ENCODE results near the gene HSPA1B. TPM values are rescaled to one million over a fixed set of nuclear protein-coding genes. Genes with fewer than 3 reads are reported as not detected.
"Not testable (repeated sequence)": the region's sequence is repeated elsewhere in the genome, so short reads cannot be mapped to it uniquely, and the experiment has no call there.

The HSPA1B gene
- polyA plus RNA-seq, 5 donors = 63.8 to 137 (median 79.9) TPM

DNA sequence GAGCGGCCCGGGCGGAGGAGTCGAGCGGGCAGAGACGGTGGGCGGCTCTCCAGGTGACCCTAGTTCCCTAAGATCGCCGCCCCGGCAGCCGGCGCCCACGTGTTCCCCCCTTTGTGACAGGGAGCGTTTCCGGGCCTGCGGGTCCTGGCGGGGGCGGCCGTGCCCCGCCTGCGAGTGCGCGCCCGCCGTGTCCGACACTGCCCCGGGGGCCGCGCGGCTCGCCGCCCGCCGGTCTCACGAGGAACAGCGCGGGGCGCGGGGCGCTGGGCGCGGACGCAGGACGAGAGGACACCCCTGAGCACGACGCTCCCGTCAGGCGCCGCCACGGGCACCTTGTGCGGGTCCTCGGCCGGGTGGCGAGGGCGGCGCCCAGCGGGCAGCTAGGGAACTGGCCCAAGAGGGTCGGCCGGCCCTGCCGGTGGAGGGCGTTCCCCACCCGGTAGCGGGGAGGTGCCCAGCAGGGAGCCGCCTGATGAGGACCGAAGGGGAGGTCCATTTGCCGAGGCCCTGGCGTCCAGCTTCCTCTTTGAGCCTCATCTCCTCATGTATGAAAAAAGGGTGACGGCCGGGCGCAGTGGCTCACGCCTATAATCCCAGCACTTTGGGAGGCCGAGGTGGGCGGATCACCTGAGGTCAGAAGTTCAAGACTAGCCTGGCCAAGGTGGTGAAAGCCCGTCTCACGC lies 31.8 kb upstream of the HSPA1B start, which contains the start of gene VARS1:
VARS1 (minus strand) TSS at position 137 of the 683 bp plus-strand sequence. CDS start 535 bp downstream, outside the sequence.
- peak; percentile 88 to 89 for DNase-seq

DNA sequence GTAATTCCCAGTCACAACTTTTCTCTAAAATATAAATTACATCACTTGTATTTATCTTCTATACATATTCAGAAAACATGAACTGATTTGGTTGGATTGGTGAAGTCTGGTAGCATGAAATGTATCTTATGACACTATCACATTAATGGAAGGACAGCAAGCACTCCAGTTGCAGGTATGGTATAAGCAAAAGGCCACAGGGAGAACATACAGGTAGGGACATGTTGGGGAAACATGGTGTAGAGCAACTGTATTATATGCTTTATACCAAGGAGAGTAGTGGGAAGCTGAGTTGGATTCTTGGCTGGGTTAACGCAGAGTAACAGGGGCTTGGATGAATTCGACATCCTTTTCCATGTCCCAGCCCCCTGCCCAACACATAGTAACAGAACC lies 30.5 kb upstream of the HSPA1B start:
- DNase-seq = no peak

DNA sequence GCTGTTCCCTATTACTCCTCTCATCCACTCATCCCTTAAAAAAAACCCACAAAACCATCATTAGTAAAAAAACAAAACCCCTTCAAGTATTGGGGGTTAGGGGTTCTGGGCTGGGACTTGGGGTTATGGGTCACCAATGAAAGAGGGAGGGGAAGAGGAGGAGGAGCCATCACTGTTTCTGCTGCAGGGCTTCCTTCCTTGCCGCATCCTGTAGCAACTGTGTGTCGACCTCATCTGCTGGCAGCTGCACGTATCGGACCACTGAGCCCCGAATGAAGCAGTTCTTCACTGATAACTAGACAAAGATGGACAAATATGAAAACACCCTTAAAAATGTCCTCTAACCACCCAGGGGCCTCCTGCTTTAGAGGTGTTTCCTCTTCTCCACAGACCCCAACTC lies 29.9 kb upstream of the HSPA1B start:
- no peak for DNase-seq

DNA sequence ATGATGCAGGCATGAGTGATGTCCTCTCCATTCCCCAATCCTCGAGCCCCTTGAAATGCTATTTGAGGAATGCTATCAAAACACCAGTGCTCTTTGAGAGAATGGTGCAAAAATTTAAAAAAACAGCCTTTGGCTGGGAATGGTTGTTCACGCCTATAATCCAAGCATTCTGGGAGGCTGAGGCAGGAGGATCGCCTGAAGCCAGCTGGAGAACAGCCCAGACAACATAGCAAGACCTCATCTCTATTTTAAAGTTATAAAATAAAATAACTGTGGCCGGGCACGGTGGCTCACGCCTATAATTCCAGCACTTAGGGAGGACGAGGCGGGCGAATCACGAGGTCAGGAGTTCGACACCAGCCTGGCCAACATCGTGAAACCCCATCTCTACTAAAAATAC lies 27.8 kb upstream of the HSPA1B start:
- no peak for DNase-seq

DNA sequence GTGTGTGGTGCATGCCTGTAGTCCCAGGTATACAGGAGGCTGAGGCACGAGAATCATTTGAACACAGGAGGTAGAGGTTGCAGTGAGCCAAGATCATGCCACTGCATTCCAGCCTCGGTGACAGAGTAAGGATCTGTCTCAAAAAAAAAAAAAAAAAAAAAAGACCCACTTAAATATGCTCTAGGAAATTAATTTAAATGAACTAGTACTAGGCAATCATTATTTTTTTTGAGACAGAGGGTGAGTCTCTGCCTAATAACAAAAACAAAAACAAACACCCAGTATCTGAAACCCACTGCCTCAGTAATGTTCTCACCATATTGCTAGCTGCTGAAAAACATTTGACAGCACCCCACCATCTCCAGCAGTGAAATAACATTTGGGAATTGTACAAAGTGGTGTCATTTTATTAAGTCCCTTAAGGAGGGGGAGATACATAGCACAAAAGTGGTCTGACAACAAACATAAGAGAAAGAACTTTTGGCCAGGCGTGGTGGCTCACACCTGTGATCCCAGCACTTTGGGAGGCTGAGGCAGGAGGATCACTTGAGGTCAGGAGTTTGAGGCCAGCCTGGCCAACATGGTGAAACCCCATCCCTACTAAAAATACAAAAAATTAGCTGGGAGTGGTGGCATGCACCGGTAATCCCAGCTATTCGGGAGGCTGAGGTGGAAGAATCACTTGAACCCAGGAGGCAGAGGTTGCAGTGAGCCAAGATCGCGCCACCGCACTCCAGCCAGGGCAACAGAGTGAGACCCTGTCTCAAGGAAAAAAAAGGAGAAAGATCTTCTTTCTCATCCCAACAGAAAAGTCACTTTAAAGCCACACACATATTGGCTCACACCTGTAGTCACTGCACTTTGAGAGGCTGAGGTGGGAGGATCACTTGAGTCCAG lies 26.3 kb upstream of the HSPA1B start:
- DNase-seq = not testable (repeated sequence)

DNA sequence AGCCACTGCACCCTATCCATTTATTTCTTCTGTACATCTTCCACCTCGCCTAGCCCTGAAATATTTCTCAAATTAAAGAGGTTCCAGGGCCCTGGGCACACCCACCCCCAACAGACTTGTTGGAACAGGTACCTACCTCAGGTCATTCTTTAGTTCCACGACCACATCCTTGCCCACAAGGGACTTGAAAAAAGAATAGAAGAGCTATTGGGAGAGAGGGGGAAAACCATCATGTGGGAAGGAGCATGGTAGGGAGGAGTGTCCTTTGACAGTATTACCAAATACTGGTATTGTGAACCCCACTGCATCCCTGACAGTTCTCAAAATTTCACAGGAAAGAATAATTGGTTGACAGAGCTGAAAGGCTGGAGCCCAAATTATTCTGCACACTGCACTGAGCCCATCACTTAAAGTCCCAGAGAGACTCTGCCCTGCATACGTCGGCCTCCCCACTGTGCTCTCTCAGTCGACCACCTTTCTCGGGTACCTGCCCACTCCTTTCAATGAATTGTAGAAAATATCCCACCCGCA lies 21.5 kb upstream of the HSPA1B start:
- no peak for DNase-seq

DNA sequence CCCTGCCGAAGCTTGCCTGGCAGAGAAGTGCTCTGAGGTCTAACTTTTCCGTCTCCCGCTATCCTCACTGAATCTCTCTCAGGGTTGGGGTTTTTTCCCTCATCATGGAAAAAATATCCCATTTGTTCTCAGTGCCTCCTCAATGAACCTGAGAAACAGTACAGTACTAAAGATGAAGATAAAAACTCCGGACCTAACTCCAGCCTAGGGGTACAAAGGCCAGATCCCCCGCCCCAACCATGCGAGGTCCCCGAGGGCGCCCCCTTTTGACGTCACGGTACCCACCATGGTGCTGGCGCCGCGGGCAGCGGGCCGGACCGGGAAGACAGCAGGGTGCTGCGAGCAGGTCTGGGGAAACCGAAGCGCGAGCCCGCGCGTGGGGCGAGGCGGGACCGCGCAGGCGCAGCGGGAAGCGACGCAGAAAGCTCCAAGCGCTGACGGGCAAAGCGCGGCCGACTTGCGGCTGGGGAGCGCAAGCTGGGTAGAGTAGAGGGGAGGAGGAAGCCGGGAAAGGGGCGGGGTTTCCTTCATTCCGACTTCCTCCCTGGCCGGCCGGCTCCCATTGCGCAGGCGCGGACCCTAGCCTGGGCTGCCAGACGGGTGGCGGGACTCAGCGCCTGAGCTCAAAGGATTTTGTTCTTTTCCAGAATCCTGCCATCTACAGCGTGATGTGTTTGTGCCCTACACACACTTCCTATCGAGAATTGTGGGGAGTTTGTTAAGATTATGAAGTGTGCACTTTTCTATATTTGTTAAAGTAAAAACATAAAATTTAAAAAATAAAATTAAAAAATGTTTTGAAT lies 20.9 kb upstream of the HSPA1B start, which contains the start of gene LSM2:
LSM2 (minus strand) TSS at position 497 of the 803 bp plus-strand sequence; CDS start at position 288, 209 bp downstream.
- peak; percentile 96 to 98 for DNase-seq

DNA sequence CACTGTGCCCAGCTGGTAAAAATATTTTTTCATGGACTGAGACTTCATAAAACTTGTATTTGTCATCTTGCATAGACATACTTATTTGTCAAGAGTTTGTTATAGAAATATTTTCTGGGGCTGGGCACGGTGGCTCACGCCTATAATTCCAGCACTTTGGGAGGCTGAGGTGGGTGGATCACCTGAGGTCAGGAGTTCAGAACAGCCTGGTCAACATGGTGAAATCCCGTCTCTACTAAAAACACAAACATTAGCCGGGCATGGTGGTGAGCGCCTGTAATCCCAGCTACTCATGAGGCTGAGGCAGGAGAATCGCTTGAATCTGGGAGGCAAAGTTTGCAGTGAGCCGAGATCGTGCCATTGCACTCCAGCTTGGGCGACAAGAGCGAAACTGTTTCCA lies 18.9 kb upstream of the HSPA1B start:
- DNase-seq = not testable (repeated sequence)

DNA sequence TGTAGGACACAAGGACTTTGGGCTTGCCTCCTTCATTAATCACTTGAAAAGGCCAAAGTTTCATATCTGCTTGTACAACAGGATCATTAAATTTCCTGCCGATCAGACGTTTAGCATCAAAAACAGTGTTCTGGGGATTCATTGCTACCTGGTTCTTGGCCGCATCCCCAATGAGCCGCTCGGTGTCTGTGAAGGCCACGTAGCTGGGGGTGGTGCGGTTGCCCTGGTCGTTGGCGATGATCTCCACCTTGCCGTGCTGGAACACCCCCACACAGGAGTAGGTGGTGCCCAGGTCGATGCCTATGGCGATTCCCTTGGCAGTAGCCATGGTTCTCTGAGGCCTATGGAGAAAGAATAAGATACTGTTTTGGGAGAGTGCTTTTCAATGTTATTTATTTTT lies 15.9 kb upstream of the HSPA1B start:
- no peak for DNase-seq

DNA sequence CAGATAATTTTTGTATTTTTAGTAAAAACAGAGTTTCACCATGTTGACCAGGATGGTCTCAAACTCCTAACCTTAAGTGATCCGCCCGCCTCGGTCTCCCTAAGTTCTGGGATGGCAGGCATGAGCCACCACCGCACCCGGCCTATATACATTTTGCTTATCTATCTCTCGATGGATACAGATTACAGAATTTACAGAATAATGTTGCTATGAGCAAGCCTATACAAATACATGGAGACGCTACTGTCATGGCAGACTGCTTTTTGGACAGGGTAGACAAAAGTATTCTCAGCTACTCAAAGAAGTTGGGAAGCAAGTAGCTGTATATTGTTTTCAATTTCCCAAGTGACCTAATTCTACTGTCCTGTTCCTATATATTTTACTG lies 14.1 kb upstream of the HSPA1B start:
- no peak for DNase-seq

DNA sequence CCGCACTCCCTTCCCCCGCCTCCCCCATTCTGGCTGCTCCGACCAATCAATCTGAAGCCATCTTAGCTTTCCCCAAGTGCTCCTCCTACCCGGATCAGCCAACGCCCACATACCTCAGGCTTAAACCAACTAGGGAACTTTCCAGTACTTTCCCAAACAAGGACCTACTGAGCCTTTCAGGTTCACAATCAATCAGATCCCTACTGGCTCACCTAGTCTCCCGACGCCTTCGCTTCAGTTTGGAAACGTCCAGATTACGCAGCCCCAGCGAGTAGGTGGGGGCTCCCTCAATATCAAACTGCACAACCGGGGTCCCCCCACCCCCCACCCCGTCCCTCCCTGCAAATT lies 12.9 kb upstream of the HSPA1B start:
- peak; percentile 96 for DNase-seq

DNA sequence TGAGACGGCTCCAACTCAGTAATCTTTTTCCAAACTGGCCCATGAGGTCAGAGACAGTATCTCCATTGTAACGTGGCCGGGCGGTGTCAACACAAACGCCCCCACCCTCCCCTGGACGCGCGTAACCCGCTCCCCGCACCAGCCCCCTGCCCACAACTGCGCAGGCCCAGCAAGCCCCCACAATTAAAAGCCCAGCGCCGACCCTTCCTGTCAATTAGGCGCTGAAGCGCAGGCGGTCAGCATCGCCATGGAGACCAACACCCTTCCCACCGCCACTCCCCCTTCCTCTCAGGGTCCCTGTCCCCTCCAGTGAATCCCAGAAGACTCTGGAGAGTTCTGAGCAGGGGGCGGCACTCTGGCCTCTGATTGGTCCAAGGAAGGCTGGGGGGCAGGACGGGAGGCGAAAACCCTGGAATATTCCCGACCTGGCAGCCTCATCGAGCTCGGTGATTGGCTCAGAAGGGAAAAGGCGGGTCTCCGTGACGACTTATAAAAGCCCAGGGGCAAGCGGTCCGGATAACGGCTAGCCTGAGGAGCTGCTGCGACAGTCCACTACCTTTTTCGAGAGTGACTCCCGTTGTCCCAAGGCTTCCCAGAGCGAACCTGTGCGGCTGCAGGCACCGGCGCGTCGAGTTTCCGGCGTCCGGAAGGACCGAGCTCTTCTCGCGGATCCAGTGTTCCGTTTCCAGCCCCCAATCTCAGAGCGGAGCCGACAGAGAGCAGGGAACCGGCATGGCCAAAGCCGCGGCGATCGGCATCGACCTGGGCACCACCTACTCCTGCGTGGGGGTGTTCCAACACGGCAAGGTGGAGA lies 12.3 kb upstream of the HSPA1B start, which contains the start of the genes HSPA1A and HSPA1L:
HSPA1A (plus strand) TSS at position 519 of the 814 bp plus-strand sequence; CDS start at position 733, 214 bp downstream.
HSPA1L (minus strand) TSS at position 259 of the 814 bp plus-strand sequence. CDS start 3,311 bp downstream, outside the sequence.
- peak; percentile 95 to 97 for DNase-seq

DNA sequence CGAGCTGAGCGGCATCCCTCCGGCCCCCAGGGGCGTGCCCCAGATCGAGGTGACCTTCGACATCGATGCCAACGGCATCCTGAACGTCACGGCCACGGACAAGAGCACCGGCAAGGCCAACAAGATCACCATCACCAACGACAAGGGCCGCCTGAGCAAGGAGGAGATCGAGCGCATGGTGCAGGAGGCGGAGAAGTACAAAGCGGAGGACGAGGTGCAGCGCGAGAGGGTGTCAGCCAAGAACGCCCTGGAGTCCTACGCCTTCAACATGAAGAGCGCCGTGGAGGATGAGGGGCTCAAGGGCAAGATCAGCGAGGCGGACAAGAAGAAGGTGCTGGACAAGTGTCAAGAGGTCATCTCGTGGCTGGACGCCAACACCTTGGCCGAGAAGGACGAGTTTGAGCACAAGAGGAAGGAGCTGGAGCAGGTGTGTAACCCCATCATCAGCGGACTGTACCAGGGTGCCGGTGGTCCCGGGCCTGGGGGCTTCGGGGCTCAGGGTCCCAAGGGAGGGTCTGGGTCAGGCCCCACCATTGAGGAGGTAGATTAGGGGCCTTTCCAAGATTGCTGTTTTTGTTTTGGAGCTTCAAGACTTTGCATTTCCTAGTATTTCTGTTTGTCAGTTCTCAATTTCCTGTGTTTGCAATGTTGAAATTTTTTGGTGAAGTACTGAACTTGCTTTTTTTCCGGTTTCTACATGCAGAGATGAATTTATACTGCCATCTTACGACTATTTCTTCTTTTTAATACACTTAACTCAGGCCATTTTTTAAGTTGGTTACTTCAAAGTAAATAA lies 10.2 kb upstream of the HSPA1B start:
- DNase-seq = not testable (repeated sequence)

DNA sequence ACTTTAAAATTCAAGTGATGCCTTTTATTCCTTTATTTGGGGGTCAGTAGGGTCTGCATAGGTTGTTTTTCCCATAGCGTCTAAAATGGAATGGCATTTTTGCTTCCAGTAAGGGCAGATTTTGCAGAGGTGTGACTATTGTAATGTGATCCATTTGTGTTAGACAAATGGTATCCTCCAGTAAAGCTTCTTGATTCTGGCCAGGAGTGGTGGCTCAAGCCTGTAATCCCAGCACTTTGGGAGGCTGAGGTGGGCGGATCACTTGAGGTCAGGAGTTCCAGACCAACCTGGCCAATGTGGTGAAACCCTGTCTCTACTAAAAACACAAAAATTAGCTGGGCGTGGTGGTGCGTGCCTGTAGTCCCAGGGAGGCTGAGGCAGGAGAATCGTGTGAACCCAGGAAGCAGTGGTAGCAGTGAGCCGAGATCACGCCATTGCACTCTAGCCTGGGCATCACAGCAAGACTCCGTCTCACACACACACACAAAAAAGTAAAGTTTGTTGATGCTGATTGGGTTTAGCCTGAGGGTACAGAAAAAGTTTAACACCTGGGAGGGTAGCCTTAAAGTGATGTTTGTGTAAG lies 9.5 kb upstream of the HSPA1B start:
- not testable (repeated sequence) for DNase-seq

DNA sequence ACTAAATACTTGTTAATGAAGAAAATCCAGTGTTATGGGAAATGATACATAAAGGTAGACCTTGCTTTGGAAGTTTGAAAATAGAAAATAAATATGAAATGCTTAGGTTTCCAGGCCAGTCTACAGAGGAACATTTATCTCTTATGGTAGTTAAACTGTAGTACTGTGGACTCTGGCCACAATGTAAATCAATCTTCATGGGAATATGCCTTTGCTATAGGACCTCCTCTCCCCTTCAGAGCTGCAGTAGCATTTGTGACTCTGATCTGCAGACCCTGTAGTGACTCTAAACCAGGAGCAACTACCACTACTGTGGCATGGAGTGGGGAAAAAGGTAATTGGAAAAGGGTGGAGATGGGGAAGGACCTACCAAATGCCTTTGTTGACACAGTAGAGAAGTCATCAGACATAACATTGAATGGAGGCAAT lies 7.7 kb upstream of the HSPA1B start:
- no peak for DNase-seq

DNA sequence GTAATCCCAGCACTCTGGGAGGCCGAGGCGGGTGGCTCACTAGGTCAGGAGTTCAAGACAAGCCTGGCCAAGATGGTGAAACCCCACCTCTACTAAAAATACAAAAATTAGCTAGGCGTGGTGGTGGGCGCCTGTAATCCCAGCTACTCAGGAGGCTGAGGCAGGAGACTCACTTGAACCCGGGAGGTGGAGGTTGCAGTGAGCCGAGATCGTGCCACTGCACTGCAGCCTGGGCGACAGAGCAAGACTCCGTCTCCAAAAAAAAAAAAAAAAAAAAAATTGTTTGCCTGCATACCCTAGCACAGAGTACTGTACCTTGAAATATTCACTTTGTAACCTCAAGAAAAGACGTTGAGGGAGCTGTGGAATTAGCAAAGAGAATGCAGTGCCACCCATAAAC lies 7.1 kb upstream of the HSPA1B start:
- DNase-seq = not testable (repeated sequence)

DNA sequence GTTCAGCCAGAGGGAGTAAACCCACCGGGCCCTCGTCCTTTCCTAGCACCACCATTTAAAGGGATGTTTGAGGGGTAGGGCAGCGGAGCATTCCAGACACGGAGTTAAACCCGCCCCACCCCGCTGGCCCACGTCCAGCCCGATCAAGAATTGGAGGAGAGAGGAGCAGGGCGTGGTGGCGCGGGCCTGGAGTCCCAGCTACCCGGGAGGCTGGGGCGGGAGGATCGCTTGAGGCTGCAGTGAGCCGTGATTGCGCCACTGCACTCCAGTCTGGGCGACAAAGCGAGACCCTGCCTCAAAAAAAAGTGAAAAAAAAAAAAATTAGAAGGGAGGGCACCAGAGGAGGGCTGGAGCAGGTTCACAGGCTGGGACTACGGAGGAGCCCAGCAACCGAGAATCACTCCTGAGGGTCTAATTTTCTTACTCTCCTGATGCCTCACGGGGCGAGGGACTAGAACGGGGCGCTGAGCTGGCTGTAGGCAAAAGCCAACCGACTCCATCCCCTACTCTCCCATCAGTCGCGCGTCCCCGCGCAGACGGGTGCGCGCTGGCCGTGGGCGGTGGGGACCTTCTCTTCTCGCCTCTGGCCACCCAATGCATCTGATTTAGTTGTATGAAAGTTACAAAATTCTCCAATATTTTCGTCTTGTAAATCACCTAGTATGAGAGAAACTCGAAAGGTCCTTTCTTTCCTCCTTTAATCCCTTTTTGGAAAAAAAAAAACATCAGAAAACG lies 6.1 kb upstream of the HSPA1B start:
- peak; percentile 61 to 68 for DNase-seq

DNA sequence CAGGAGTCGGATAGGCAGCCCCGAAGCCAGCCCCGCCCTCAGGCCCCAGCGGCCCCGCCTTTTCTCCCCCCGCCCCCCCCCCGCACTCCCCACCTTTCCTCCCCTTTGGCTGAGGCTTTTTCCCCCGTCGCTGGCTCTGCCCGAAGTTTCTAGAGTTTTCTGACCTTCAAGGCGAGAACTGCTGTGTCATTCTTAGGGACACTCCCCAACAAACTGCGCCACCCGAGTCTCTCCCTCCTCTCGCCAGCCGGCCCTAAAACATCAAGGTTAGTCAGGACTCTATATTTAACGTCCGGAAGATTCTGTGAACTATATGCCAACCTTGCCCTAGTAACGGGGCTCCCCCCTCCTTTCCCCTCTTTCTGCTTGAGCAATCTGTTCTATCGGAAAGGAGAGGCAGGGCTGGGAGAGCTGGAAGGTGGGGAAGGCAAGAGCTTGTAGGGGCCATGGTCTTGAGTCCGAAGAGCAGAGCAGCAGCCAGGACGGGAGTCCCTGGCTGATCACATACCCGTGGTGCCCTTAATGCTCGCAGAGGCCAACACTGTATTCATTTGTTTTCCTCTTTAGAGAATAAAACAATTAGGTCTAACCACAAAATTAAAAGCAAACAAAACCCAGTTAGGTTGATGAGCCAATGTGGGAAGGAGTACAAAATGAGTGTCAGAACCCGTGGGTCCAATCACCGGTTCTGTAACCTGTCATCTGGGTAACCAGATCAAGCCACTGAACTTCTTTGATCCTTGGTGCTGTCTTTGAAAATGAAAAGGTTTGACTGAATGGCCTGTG lies 5.3 kb upstream of the HSPA1B start:
- peak; percentile 71 to 72 for DNase-seq
